ENCODE measurements around the gene CA4.

DNA sequence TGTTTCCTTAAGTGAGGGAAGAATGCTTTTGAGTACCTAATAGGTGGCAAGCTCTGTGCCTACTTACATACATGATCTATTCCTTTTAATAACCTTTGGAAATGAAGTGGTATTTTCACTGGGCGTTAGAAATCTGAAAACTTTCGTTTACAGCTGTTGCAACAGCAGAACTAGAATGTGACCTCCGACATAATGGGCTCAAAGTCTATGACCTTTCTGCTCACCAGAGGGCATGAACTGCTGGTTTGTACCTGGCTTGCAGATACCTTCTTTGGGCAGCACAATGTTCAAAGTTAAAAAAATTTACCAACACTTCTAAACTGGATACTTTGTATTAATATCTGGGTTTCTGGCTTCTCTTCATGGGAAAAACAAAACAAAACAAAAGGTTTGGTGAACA, 24.3 kb downstream of the CA4 start:
- TF ChIP-seq, protein P1, sequence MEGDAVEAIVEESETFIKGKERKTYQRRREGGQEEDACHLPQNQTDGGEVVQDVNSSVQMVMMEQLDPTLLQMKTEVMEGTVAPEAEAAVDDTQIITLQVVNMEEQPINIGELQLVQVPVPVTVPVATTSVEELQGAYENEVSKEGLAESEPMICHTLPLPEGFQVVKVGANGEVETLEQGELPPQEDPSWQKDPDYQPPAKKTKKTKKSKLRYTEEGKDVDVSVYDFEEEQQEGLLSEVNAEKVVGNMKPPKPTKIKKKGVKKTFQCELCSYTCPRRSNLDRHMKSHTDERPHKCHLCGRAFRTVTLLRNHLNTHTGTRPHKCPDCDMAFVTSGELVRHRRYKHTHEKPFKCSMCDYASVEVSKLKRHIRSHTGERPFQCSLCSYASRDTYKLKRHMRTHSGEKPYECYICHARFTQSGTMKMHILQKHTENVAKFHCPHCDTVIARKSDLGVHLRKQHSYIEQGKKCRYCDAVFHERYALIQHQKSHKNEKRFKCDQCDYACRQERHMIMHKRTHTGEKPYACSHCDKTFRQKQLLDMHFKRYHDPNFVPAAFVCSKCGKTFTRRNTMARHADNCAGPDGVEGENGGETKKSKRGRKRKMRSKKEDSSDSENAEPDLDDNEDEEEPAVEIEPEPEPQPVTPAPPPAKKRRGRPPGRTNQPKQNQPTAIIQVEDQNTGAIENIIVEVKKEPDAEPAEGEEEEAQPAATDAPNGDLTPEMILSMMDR (IDR thresholded peaks at IDR 0.05) = no peak
- TF ChIP-seq POLR2AphosphoS5 (IDR thresholded peaks at IDR 0.05) (no peak), POLR2A (IDR thresholded peaks at IDR 0.05; ENCODE audit: low read depth) (no peak)

Data from esophagus muscularis mucosa (tissue), 3 donors.